Suppressor macrophage (primary cell): ENCODE data around the gene ZNF202.
"Not testable (repeated sequence)": the region's sequence is repeated elsewhere in the genome, so short reads cannot be mapped to it uniquely, and the experiment has no call there.

Source experiments
- DNase-seq, 4 experiments: peaks; one replicate each; pipeline ENCODE4 v3.0.0-alpha.2; 2020 to 2022
- total RNA-seq, 17 experiments: gene quantifications; one replicate each; lab custom pipeline; 2026; ENCODE audit warnings: mixed read lengths in 6 of 17, inconsistent platforms in 3 of 17; lab: John Stamatoyannopoulos, UW

ZNF202 gene
- total RNA-seq: 5.1 to 13.7 (median 8.5) reads per million in 17 experiments

GRCh38 chr11:123741159-123742030, at the start of gene ZNF202:
Gene ZNF202 (minus strand): TSS chr11:123741660. CDS start chr11:123730888, 10,772 bp downstream.
- DNase-seq: peak; percentile 93 to 96 (median 95)

DNA sequence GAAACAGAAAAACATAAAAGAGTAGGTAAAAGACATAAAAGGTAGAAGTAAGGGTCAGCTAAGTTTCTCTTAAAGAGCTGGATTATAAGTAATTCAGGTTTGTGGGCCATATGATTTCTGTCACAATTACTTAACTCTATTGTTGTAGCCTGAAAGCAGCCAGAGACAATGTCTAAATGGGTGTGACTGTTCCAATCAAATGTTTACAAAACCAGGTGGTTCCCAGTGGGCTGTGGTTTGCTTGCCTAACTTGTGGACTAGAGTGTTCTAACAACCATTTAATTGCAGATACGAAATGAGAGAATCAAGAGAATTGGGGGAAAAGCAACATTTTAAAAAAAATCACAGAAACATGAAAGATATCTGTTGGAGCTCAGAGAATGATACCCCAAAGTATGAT, 42.1 kb upstream of the ZNF202 start:
- no peak for DNase-seq

DNA sequence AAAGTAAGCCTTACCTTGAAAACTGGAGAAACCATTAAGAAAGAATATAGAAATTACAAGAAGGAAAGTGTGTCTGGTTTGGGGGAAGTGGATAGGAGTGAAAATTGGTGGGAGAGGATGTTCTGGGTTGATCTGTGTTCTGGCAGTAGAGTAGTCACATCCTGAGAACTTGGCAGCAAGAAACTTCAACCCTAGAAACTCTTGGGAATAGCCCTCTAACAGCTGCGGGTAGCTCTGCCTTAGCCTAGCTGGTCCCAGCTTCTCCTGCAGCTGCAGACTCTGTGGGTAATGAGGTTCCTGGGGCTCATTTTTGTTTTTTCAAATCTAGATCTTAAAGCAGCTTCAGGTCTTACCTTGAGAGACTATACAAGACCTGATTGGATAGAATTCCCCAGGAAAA, 37.1 kb upstream of the ZNF202 start:
- DNase-seq: no peak

- no peak for DNase-seq
These were observed 34.5 kb upstream of the ZNF202 start for GRCh38 chr11:123775715-123776549.

- DNase-seq: no peak
These were observed 33.8 kb upstream of the ZNF202 start for GRCh38 chr11:123775289-123775688.

GRCh38 chr11:123773959-123774358, 32.5 kb upstream of the ZNF202 start:
- DNase-seq: no peak

- DNase-seq: no peak
These were observed 31.6 kb upstream of the ZNF202 start for GRCh38 chr11:123773026-123773425.

GRCh38 chr11:123771664-123772063, 30.2 kb upstream of the ZNF202 start:
- DNase-seq: no peak

- no peak for DNase-seq
These were observed 29.3 kb upstream of the ZNF202 start for GRCh38 chr11:123770712-123771111.

DNA sequence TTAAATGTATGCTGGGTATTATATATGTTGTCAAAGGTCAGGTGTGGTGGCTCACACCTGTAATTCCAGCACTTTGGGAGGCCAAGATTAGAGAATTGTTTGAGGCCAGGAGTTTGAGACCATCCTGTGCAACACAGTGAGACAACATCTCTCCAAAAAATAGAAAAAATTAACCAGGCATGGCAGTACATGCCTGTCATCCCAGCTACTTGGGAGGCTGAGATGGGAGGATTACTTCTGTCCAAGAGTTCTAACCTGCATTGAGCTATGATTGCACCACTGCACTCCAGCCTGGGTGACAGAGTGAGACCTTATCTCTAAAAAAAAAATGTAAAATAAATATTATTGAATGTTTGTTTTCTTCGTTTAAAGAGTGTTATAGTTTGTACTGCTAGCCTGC, 24.1 kb upstream of the ZNF202 start:
- DNase-seq: no peak

- no peak for DNase-seq
These were observed 21.0 kb upstream of the ZNF202 start for GRCh38 chr11:123762422-123762821.

DNA sequence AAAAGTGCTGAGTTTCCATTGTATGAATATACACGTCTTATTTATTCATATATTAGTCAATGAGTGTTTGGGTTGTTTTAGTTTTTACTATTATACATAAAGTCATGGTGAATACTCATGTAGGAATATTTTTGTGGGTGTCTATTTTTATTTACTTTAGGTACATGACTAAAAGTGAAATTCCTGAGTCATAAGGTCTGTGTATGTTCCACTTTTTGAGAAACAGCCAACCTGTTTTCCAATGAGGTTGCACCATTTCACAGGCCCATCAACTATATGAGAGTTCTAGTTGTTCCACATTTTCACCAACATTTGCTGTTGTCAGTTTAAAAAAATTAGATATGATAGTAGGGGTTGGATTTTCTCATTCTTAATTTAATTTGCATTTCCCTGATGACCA, 19.4 kb upstream of the ZNF202 start:
- DNase-seq: no peak

- no peak for DNase-seq
These were observed 16.5 kb upstream of the ZNF202 start for GRCh38 chr11:123757976-123758375.

DNA sequence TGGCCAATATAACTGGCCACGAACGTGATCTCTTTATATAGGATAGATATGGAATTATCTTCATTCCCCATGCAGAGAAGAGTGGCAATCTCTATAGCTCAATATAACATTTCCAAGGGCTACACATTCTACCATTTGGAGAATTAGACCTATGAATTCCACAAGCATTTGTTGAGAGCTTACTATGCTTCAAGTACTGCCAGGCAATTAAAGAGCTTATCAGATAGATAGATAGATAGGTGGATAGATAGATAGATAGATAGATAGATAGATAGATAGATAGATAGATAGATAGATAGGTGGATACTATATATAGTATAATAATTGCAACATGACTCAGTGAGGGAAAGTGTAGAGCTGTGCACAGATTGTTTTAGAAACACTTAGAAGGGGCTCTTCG, 14.4 kb upstream of the ZNF202 start:
- no peak for DNase-seq

DNA sequence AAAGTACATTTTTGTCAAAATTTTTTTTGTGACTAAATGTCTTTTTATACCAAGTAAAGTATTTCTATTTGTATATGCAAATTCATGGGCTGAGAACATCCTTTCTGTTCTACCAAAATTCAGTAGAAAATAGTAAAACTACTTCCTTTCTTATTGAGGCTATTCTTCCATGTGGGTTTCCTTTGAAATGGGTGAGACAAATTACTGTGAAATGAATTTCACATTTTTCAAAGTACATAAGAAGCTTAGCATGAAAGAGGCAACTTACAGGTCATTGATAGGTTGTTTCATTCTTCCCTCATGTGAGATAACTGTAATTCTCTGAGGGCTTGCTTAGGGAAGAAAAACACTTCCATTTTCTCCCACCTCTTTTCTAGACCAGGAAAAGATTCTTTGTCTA, 13.9 kb upstream of the ZNF202 start:
- no peak for DNase-seq

GRCh38 chr11:123754101-123754568, 12.7 kb upstream of the ZNF202 start, which contains the start of gene OR6X1:
Gene OR6X1 (minus strand): TSS chr11:123754518. CDS start chr11:123754518, 0 bp downstream.
- DNase-seq: no peak

GRCh38 chr11:123753110-123753509, 11.7 kb upstream of the ZNF202 start:
- no peak for DNase-seq

GRCh38 chr11:123751781-123752180, 10.3 kb upstream of the ZNF202 start:
- no peak for DNase-seq

- DNase-seq: not testable (repeated sequence)
These were observed 6.9 kb upstream of the ZNF202 start for GRCh38 chr11:123748349-123748748.

DNA sequence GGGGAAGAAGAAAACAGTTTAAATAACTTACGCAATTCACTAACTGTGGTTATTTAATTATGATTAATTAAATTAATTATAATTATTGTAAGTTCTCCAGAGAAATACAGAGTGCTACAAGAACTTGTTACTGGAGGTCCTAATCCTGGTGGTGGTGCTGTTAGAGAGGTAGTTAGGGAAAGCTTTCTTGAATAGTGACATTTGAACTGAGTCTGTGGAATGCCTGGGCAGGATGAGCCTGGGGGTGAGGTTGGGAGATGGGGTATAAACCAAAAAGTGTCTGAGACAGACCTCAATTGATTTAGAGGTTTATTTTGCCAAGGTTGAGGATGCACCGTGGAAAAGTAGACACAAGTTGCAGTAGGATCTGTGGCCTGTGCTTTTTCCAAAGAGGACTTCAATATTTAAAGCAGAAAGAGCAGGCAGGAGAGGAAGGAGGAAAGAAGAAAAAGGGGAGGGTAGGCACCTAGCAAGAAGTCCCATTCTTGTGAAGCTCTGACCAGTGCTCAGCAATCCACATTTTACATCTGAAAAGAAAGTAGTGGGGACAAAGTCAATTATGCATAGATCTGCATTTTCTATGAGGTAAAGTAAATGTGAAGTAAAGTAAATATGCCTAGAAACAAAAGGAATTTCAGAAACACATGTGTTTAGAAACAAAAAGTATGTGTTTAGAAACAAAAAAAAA, 4.4 kb upstream of the ZNF202 start:
- no peak for DNase-seq

- no peak for DNase-seq
These were observed 1.3 kb upstream of the ZNF202 start for GRCh38 chr11:123742724-123743120.

DNA sequence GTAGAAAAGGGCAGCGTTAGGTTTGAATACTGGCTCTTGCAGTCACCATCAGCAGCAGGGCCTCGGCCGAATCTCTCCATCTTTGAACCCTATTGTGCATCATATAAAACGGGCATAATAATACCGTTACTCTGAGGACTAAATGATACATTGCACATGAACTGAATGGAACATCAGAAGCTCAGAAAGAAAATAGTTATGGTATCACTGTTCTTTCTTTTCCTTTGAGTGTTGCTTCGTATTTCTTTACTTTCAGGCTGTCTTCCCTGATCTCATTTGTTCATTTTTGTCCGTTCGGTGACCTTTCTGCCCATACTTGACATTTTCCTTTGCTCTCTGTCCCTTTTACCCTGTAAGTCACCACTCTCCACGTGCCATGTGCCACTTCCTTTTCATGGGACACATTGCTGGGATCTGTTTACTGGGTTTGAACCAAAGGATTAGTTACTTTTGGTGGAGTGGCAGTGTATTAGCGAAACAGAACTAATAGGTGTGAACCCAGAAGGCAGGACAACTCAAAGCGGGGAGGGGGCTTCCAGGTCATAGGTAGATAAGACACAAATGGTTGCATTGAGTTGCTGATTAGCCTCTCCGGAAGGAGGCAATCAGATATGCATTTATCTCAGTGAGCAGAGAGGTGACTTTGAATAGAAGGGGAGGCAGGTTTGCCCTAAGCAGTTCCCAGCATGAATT, 717 bp upstream of the ZNF202 start:
- peak in 1 of 4 experiments; percentile 14 for DNase-seq
